ENCODE measurements around the gene MARK3.

MARK3 gene

GRCh38 chr14:103509864-103510723, 124.9 kb downstream of the MARK3 start:
- TF ChIP-seq, protein P1, sequence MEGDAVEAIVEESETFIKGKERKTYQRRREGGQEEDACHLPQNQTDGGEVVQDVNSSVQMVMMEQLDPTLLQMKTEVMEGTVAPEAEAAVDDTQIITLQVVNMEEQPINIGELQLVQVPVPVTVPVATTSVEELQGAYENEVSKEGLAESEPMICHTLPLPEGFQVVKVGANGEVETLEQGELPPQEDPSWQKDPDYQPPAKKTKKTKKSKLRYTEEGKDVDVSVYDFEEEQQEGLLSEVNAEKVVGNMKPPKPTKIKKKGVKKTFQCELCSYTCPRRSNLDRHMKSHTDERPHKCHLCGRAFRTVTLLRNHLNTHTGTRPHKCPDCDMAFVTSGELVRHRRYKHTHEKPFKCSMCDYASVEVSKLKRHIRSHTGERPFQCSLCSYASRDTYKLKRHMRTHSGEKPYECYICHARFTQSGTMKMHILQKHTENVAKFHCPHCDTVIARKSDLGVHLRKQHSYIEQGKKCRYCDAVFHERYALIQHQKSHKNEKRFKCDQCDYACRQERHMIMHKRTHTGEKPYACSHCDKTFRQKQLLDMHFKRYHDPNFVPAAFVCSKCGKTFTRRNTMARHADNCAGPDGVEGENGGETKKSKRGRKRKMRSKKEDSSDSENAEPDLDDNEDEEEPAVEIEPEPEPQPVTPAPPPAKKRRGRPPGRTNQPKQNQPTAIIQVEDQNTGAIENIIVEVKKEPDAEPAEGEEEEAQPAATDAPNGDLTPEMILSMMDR (IDR thresholded peaks at IDR 0.05): no peak

- TF ChIP-seq, protein P1 (IDR thresholded peaks at IDR 0.05): no peak
Measured at GRCh38 chr14:103510724-103511693, 125.8 kb downstream of the MARK3 start.

- TF ChIP-seq, protein P1 (IDR thresholded peaks at IDR 0.05): no peak
Measured at GRCh38 chr14:103512701-103513611, 127.7 kb downstream of the MARK3 start.

DNA sequence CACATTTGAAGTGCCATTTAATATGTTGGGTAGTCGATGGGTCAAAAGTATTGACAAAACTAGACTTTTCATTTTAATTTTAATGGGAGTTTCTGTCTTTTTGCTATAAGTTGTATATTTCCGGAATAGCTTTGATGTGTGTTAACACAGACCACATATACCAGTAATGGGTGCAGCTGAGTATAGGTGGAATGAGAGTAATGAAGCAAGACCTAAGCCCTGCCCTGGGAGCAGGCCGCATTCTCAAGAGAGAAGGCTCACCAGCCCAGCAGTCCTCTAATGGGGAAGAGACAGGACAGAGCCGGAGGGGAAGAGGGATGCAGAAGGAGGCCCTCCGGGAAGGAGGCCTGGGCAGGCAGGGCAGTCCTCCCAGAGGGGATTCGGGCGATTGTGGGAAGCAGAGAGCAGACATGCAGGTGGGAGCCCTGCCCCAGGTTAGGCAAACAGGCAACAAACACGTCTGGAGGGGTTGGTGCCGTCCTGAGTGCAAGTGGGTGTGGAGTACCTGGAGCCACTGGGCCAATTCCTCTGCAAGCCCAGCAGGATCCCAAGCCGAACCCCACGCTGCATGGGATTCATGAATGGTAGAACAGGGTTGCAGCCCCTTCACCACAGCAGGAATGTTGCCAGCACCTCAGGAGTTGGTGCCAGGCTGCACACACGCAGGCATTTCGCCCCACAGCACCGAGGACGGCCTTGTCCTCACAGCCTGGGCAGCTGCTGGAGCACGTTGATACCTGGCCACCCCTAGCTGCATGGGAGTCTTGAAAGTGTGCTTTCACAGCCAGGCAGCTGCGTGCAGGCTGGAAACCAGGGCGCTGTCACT, 129.6 kb downstream of the MARK3 start:
- TF ChIP-seq, protein P1 (IDR thresholded peaks at IDR 0.05): no peak

DNA sequence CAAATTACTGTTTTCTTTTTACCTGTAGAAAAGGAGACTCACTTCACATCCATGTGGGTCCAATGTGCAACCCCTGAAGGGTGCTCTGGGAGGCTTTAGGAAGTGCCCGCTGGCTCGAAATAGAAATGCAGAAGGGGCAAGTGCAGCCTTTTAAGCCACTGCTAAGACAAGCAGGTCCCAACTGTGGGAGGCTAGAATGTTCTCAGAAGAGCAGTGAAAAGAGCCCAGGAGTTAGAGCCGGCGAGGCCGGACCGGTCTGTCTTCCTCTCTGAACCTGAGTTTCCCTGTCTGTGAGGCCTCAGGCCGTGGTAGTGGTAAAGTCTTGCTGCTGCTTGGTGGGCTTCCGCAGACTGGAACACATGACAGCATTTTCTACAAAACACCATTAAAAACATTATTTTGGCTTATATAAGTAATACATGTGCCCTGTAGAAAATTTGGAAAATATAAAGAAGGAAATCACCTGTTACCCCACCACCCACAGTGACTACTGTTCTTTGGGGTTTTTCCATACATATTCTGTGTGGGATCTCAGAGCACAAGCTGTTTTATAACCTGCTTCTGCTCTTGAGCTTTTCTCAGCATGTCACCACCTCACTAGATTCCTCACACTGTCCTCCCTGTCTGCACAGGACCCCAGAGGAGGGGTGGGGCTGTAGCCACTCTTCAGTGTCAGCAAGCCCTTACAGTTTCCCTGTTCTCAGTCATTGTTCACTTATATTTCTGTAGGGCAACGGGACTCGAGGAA, 131.4 kb downstream of the MARK3 start:
- TF ChIP-seq, protein P1 (IDR thresholded peaks at IDR 0.05): no peak

- TF ChIP-seq, protein P1 (IDR thresholded peaks at IDR 0.05): no peak
Measured at GRCh38 chr14:103517174-103517566, 132.0 kb downstream of the MARK3 start.

Data from LNCAP (cell line).